Measurements from ENCODE around the gene DCC.

GRCh38 chr18:52334307-52334706, 5.7 kb upstream of the DCC start:
- TF ChIP-seq CTCF (IDR thresholded peaks at IDR 0.05) = no peak
- TF ChIP-seq POLR2A (IDR thresholded peaks at IDR 0.05) = no peak

Measured in thyroid gland (tissue), 4 donors.